ENCODE results near the gene PLCB4. TPM values are rescaled to one million over a fixed set of nuclear protein-coding genes. Genes with fewer than 3 reads are reported as not detected.

Gene PLCB4
- polyA plus RNA-seq, 3 donors, result 11.6 to 15.1 (median 14.9) TPM

GRCh38 chr20:9059931-9060330 lies 9.0 kb upstream of the PLCB4 start:
- DNase-seq, result no peak

GRCh38 chr20:9061434-9061833 lies 7.5 kb upstream of the PLCB4 start:
- DNase-seq, result no peak

- DNase-seq, result no peak
Observed at GRCh38 chr20:9062066-9062465, 6.8 kb upstream of the PLCB4 start.

- DNase-seq, result peak; percentile 35
Observed at GRCh38 chr20:9066191-9066590, 2.7 kb upstream of the PLCB4 start.

- DNase-seq, result peak; percentile 58
Observed at GRCh38 chr20:9068233-9068801, 570 bp upstream of the PLCB4 start.

GRCh38 chr20:9070304-9070703 lies 1.4 kb downstream of the PLCB4 start:
- no peak for DNase-seq

GRCh38 chr20:9071976-9072726 lies 3.3 kb downstream of the PLCB4 start:
- DNase-seq, result no peak

GRCh38 chr20:9072861-9073500 lies 4.1 kb downstream of the PLCB4 start:
- DNase-seq, result no peak

GRCh38 chr20:9075264-9076095 lies 6.6 kb downstream of the PLCB4 start:
- DNase-seq, result no peak

GRCh38 chr20:9076440-9076839 lies 7.6 kb downstream of the PLCB4 start:
- no peak for DNase-seq

GRCh38 chr20:9078826-9079731 lies 10.2 kb downstream of the PLCB4 start:
- DNase-seq, result no peak

- no peak for DNase-seq
Observed at GRCh38 chr20:9081423-9081966, 12.6 kb downstream of the PLCB4 start.

- no peak for DNase-seq
Observed at GRCh38 chr20:9082741-9083140, 13.9 kb downstream of the PLCB4 start.

- no peak for DNase-seq
Observed at GRCh38 chr20:9087531-9088217, 18.8 kb downstream of the PLCB4 start.

GRCh38 chr20:9088556-9088955 lies 19.7 kb downstream of the PLCB4 start:
- DNase-seq, result no peak

GRCh38 chr20:9092113-9092512 lies 23.2 kb downstream of the PLCB4 start:
- no peak for DNase-seq

- no peak for DNase-seq
Observed at GRCh38 chr20:9092655-9093054, 23.8 kb downstream of the PLCB4 start.

GRCh38 chr20:9093218-9093957 lies 24.5 kb downstream of the PLCB4 start:
- peak; percentile 74 for DNase-seq

GRCh38 chr20:9099372-9099771 lies 30.5 kb downstream of the PLCB4 start:
- no peak for DNase-seq

GRCh38 chr20:9100691-9101090 lies 31.8 kb downstream of the PLCB4 start:
- DNase-seq, result no peak
